Osteocyte (in vitro differentiated cells): ENCODE measurements around the gene TTC7B. TPM values are rescaled to one million over a fixed set of nuclear protein-coding genes. Genes with fewer than 3 reads are reported as not detected.
A peak's percentile ranks its signal among the peaks of the same experiment; 100 is the strongest.

Experiments
- DNase-seq: peaks from one replicate; pipeline ENCODE4 v3.0.0; 2021; ENCODE audit warnings: mixed read lengths; ENCODE audit not compliant: unreplicated experiment; ENCODE audit errors: extremely low spot score
- H3K27ac Mint-ChIP-seq: one replicate; pipeline ENCODE4 v1.8.0; 2021; ENCODE audit warnings: mild to moderate bottlenecking, mixed read lengths; ENCODE audit not compliant: unreplicated experiment
- H3K27me3 Mint-ChIP-seq: one replicate; pipeline ENCODE4 v1.8.0; 2021; ENCODE audit warnings: mixed read lengths; ENCODE audit not compliant: unreplicated experiment
- H3K36me3 Mint-ChIP-seq: one replicate; pipeline ENCODE4 v1.8.0; 2021; ENCODE audit warnings: mixed read lengths; ENCODE audit not compliant: unreplicated experiment
- H3K4me1 Mint-ChIP-seq: one replicate; pipeline ENCODE4 v1.8.0; 2021; ENCODE audit warnings: mixed read lengths; ENCODE audit not compliant: unreplicated experiment
- H3K4me3 Mint-ChIP-seq: one replicate; pipeline ENCODE4 v1.8.0; 2021; ENCODE audit warnings: mild to moderate bottlenecking, moderate library complexity, mixed read lengths; ENCODE audit not compliant: unreplicated experiment
- H3K9me3 Mint-ChIP-seq: one replicate; pipeline ENCODE4 v1.8.0; 2021; ENCODE audit warnings: mixed read lengths; ENCODE audit not compliant: unreplicated experiment
- total RNA-seq: library from RNA; stranded (reverse); gene quantifications from 2 replicates; pipeline ENCODE4 v1.2.1, GENCODE V29; 2021
- TF ChIP-seq, protein P1 (sequence below): fragments of 200-600 bp; sonication (generic); IDR thresholded peaks from 2 replicates; pipeline ENCODE4 v1.5.0; 2021; ENCODE audit warnings: antibody characterized with exemption, mild to moderate bottlenecking, moderate library complexity

Gene TTC7B
- total RNA-seq, 1 donor from 2014 or later = 43.2 TPM

DNA sequence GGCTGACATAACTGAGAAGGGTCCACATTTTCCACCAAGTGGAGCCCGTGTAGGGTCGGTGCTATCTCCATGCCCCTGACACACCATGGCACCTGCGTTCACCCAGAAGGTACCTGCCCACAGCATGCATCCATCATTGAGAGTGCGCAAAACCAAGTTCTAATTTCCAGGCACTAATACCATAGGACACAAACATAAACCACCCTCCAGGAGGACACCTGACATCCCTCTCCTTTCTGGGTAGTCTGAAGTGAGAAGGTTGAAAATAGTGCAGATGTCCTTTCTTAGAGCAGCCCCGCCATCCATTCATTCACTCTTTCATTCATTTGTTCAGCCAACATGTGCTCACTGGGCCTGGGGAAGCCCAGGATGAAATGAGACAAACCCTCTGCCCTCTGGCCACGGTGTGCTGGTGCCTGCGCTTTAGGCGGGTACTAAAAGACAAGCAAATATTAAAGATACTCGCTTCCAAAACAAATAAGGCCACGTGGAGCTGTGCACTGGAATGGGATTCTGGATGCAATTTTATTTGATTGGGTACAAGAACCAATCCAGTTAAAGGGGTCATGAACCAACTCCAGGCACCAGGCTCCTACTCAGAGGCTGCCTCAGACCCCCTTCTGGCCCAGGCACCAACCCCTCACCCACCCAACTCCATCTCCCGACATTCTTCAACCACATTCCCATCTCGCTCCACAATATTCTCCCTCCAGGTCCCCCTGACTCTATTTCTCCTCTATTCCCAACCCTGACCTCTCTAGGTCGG lies 1.2 kb downstream of the TTC7B start:
- DNase-seq = no peak
- H3K9me3 Mint-ChIP-seq = no peaks in the 10 kb centered on the region
- H3K4me1 Mint-ChIP-seq = peaks cover 15% of the 10 kb centered on the region
- no peaks in the 10 kb centered on the region for H3K27me3 Mint-ChIP-seq
- peak overlapping the region; percentile 28 for H3K27ac Mint-ChIP-seq
- peak overlapping the region; percentile 81 for H3K4me3 Mint-ChIP-seq
- no peaks in the 10 kb centered on the region for H3K36me3 Mint-ChIP-seq
- TF ChIP-seq, protein P1, sequence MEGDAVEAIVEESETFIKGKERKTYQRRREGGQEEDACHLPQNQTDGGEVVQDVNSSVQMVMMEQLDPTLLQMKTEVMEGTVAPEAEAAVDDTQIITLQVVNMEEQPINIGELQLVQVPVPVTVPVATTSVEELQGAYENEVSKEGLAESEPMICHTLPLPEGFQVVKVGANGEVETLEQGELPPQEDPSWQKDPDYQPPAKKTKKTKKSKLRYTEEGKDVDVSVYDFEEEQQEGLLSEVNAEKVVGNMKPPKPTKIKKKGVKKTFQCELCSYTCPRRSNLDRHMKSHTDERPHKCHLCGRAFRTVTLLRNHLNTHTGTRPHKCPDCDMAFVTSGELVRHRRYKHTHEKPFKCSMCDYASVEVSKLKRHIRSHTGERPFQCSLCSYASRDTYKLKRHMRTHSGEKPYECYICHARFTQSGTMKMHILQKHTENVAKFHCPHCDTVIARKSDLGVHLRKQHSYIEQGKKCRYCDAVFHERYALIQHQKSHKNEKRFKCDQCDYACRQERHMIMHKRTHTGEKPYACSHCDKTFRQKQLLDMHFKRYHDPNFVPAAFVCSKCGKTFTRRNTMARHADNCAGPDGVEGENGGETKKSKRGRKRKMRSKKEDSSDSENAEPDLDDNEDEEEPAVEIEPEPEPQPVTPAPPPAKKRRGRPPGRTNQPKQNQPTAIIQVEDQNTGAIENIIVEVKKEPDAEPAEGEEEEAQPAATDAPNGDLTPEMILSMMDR = no peak

DNA sequence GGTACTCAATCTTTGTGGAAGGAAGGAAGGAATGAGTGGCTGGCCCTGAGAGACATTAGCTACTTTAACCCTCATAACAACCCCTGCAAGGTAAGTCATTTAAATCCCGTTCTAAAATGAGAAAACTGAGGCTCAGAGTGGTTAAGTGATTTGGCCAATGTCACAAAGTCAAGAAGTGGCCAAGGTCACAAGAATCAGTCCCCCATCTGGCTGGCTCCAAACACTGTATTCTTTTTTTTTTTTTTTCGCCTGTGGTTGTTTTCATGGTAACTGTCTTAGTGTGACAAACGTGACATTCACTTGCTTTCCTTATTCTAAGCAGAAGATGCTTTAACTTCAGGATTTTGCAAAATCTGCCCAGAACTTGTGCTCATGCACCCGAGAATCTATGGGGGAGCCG lies 2.8 kb downstream of the TTC7B start:
- Mint-ChIP-seq H3K4me1 (peaks cover 15% of the 10 kb centered on the region), H3K36me3 (no peaks in the 10 kb centered on the region), H3K27ac (no peak overlapping the region), H3K9me3 (no peaks in the 10 kb centered on the region), H3K4me3 (no peak overlapping the region), H3K27me3 (no peaks in the 10 kb centered on the region)
- no peak for DNase-seq
- TF ChIP-seq, protein P1 = no peak

DNA sequence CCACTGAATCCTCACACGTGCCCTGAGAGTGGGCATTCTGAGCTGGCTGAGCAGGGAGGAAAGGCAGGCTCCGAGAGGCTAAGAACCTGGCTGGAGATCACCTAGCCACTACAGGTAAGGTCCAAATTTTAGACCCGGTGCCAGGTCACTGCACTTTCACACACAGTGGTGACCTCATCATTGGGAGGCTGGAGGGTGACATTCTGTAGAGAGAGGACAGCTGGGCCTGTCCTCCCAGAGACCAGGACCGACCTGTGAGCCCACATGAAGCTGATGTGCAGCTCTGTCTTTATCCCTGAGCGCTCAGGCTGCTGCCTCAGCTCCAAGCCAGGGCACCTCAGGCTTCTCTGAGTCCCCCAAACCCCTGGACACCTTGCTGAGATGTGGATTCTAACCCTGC lies 4.1 kb downstream of the TTC7B start:
- no peaks in the 10 kb centered on the region for H3K27me3 Mint-ChIP-seq
- peaks cover 20% of the 10 kb centered on the region for H3K4me1 Mint-ChIP-seq
- no peaks in the 10 kb centered on the region for H3K9me3 Mint-ChIP-seq
- DNase-seq = no peak
- no peak overlapping the region for H3K4me3 Mint-ChIP-seq
- TF ChIP-seq, protein P1 = no peak
- H3K36me3 Mint-ChIP-seq = no peaks in the 10 kb centered on the region
- H3K27ac Mint-ChIP-seq = no peak overlapping the region

DNA sequence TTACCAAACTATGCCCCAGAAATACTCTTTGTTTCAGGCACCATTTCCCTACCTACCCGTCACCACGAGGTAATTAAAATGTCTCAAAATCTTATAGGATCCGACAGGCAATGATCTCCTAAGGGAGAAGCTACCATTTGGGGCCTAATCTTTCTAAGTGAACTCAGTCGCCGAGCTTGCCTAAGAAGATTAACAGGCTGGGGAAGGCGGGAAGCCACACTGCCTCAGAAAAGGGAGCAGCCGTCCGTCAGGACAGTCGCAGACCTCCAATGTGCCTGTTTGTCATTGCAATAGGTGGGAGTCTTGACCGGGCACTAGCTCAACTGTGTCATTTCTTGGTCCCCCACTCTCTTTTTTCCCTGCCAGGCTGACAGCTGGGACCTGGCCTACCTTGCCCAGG lies 4.6 kb downstream of the TTC7B start:
- H3K27ac Mint-ChIP-seq = no peak overlapping the region
- no peaks in the 10 kb centered on the region for H3K36me3 Mint-ChIP-seq
- no peak for DNase-seq
- no peak overlapping the region for H3K4me3 Mint-ChIP-seq
- no peaks in the 10 kb centered on the region for H3K27me3 Mint-ChIP-seq
- H3K9me3 Mint-ChIP-seq = no peaks in the 10 kb centered on the region
- H3K4me1 Mint-ChIP-seq = peaks cover 20% of the 10 kb centered on the region
- TF ChIP-seq, protein P1 = no peak

DNA sequence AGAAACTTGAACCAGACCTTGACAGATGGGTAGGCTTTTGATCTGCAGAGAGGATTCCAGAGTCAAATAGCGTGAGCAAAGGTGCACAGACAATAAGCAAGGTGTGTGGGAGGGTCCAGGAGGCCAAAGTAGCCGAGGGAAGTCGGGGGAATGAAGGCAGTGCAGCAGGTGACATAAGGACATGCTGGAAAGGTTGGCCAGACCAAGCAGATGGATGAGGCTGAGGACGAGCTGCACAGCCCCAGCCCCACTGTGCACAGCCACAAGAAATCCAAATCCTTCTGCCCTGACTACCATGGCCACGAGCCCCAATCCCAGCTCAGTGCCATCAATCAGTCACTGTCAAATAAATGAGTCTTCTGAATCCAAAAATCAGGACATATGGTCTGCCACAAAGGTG lies 5.4 kb downstream of the TTC7B start:
- no peak for DNase-seq
- Mint-ChIP-seq H3K27me3 (no peaks in the 10 kb centered on the region), H3K27ac (no peak overlapping the region), H3K36me3 (no peaks in the 10 kb centered on the region), H3K4me1 (peaks cover 22% of the 10 kb centered on the region), H3K9me3 (no peaks in the 10 kb centered on the region), H3K4me3 (no peak overlapping the region)
- TF ChIP-seq, protein P1 = no peak
